ACC112 (cell line): Measurements from ENCODE around the gene MYOM3.

Experiments used
- H2AFZ ChIP-seq: fragments of 200-600 bp; sonication (generic); one replicate; pipeline ENCODE4 v1.6.0; 2017; ENCODE audit warnings: antibody characterized with exemption, low read length; ENCODE audit not compliant: unreplicated experiment
- H3K27ac ChIP-seq: fragments of 200-600 bp; sonication (generic); 2 replicates; pipeline ENCODE4 v1.5.1; 2014; ENCODE audit warnings: low read depth, mild to moderate bottlenecking, antibody characterized with exemption, low read length, moderate library complexity
- H3K27me3 ChIP-seq: fragments of 200-600 bp; sonication (generic); 2 replicates; pipeline ENCODE4 v1.6.1; 2014; ENCODE audit warnings: mild to moderate bottlenecking, antibody characterized with exemption, low read length, moderate library complexity, mixed read lengths; ENCODE audit not compliant: insufficient read depth
- H3K36me3 ChIP-seq: fragments of 200-600 bp; sonication (generic); 2 replicates; pipeline ENCODE4 v1.6.1; 2016; ENCODE audit warnings: mild to moderate bottlenecking, antibody characterized with exemption, low read length, moderate library complexity, mixed read lengths; ENCODE audit not compliant: insufficient read depth
- H3K4me1 ChIP-seq: fragments of 200-600 bp; sonication (generic); one replicate; pipeline ENCODE4 v1.6.1; 2016; ENCODE audit warnings: low read length, mixed read lengths; ENCODE audit not compliant: insufficient read depth, unreplicated experiment, control insufficient read depth
- H3K4me3 ChIP-seq: fragments of 200-600 bp; sonication (generic); 2 replicates; pipeline ENCODE4 v1.5.1; 2014; ENCODE audit warnings: mild to moderate bottlenecking, low read depth, low read length
- H3K79me2 ChIP-seq: fragments of 200-600 bp; sonication (generic); one replicate; pipeline ENCODE4 v1.6.0; 2016; ENCODE audit warnings: low read length; ENCODE audit not compliant: control insufficient read depth, unreplicated experiment, insufficient read depth

Gene MYOM3

DNA sequence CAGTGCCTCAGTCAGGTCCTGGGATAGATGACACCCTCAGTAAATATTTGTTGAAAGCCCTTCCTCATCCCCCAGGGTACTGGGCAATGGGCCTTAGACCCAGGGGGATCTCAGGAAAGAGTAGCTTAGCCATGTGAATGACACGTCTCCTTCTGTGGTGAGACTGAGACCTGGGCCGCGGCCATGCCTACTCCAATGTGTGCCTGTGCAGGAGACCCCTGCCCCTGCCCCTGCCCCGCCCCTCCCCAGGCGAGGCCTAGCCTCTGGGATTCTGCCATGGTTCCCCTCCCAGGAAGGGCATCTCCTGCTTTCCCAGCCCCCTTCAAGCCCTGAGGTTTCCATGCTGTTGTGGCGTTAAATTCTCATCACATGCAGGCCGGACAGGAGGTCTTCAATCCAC lies 7.1 kb downstream of the MYOM3 start:
- Histone ChIP-seq H3K4me1 (peaks cover 10% of the 10 kb centered on the region), H2AFZ (no peak overlapping the region), H3K36me3 (no peaks in the 10 kb centered on the region), H3K27me3 (no peaks in the 10 kb centered on the region), H3K4me3 (no peak overlapping the region), H3K79me2 (no peaks in the 10 kb centered on the region), H3K27ac (no peak overlapping the region)

DNA sequence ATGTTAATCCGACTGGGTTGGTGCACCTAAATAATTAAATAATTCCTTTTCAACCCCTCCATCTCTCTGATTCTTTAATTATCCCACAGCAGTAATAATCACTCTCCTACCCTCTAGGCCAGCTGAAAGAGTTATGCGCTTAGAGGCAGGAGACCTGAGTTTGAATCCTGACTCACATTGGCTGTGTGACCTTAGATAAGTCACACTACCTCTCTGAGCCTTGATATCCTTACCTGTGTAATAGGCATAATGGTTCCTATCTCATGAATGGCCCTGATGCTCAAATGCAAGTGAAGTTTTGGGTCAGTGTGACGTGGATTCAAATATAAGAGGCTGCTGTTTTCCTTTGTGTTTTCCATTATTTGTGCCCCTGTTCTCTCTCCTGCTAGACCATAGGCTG lies 8.1 kb downstream of the MYOM3 start:
- peaks cover 10% of the 10 kb centered on the region for H3K4me1 ChIP-seq
- H3K36me3 ChIP-seq = no peaks in the 10 kb centered on the region
- H2AFZ ChIP-seq = no peak overlapping the region
- no peaks in the 10 kb centered on the region for H3K79me2 ChIP-seq
- H3K4me3 ChIP-seq = no peak overlapping the region
- no peak overlapping the region for H3K27ac ChIP-seq
- H3K27me3 ChIP-seq = no peaks in the 10 kb centered on the region

- H2AFZ ChIP-seq = no peak overlapping the region
- no peaks in the 10 kb centered on the region for H3K36me3 ChIP-seq
- H3K79me2 ChIP-seq = no peaks in the 10 kb centered on the region
- no peak overlapping the region for H3K27ac ChIP-seq
- peaks cover 7% of the 10 kb centered on the region for H3K4me1 ChIP-seq
- H3K27me3 ChIP-seq = no peaks in the 10 kb centered on the region
- no peak overlapping the region for H3K4me3 ChIP-seq
These were observed 8.5 kb downstream of the MYOM3 start for GRCh38 chr1:24103408-24103807.

- H2AFZ ChIP-seq = no peak overlapping the region
- no peak overlapping the region for H3K27ac ChIP-seq
- peaks cover 2% of the 10 kb centered on the region for H3K4me1 ChIP-seq
- no peaks in the 10 kb centered on the region for H3K79me2 ChIP-seq
- H3K4me3 ChIP-seq = no peak overlapping the region
- no peaks in the 10 kb centered on the region for H3K36me3 ChIP-seq
- no peaks in the 10 kb centered on the region for H3K27me3 ChIP-seq
These were observed 9.0 kb downstream of the MYOM3 start for GRCh38 chr1:24102961-24103360.

GRCh38 chr1:24101796-24102586 lies 9.9 kb downstream of the MYOM3 start:
- no peak overlapping the region for H2AFZ ChIP-seq
- H3K36me3 ChIP-seq = no peaks in the 10 kb centered on the region
- no peak overlapping the region for H3K27ac ChIP-seq
- H3K27me3 ChIP-seq = no peaks in the 10 kb centered on the region
- no peak overlapping the region for H3K4me3 ChIP-seq
- no peaks in the 10 kb centered on the region for H3K79me2 ChIP-seq
- no peaks in the 10 kb centered on the region for H3K4me1 ChIP-seq

- Histone ChIP-seq H3K4me3 (no peak overlapping the region), H3K36me3 (no peaks in the 10 kb centered on the region), H3K79me2 (no peaks in the 10 kb centered on the region), H3K4me1 (no peaks in the 10 kb centered on the region), H3K27ac (no peak overlapping the region), H2AFZ (no peak overlapping the region), H3K27me3 (no peaks in the 10 kb centered on the region)
These were observed 10.8 kb downstream of the MYOM3 start for GRCh38 chr1:24100945-24101737.

- Histone ChIP-seq H3K27ac (no peak overlapping the region), H3K4me3 (no peak overlapping the region), H3K4me1 (no peaks in the 10 kb centered on the region), H3K36me3 (no peaks in the 10 kb centered on the region), H2AFZ (no peak overlapping the region), H3K27me3 (0 out of 2 replicates have a peak, but pooled peaks cover 5% of the 10 kb centered on the region), H3K79me2 (no peaks in the 10 kb centered on the region)
These were observed 12.8 kb downstream of the MYOM3 start for GRCh38 chr1:24098943-24099638.

- no peaks in the 10 kb centered on the region for H3K4me1 ChIP-seq
- H3K27ac ChIP-seq = no peak overlapping the region
- H3K36me3 ChIP-seq = no peaks in the 10 kb centered on the region
- H2AFZ ChIP-seq = no peak overlapping the region
- H3K79me2 ChIP-seq = no peaks in the 10 kb centered on the region
- H3K4me3 ChIP-seq = no peak overlapping the region
- 0 out of 2 replicates have a peak, but pooled peaks cover 5% of the 10 kb centered on the region for H3K27me3 ChIP-seq
These were observed 13.8 kb downstream of the MYOM3 start for GRCh38 chr1:24098102-24098501.

DNA sequence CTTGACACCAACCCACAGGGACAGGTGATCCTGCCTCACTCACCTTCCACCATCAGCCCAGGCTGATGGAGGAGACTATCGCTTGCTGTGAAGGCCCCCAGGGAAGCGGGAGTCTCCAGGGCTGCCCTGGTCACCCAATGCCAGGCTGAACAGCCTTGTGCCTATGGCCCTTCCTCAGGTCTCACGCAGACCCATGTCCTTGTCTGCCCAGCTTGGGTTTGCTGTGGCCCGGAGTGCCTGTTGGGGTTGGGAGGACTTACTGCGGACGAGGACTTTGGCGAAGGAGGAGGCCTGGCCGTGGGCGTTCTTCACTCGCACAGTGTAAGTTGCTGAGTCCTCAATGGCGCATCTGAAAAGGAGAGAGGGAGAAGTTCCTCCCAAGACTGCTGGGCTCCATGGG lies 14.3 kb downstream of the MYOM3 start:
- Histone ChIP-seq H3K27ac (no peak overlapping the region), H3K36me3 (no peaks in the 10 kb centered on the region), H3K79me2 (no peaks in the 10 kb centered on the region), H3K4me1 (no peaks in the 10 kb centered on the region), H3K4me3 (no peak overlapping the region), H2AFZ (no peak overlapping the region), H3K27me3 (0 out of 2 replicates have a peak, but pooled peaks cover 5% of the 10 kb centered on the region)

DNA sequence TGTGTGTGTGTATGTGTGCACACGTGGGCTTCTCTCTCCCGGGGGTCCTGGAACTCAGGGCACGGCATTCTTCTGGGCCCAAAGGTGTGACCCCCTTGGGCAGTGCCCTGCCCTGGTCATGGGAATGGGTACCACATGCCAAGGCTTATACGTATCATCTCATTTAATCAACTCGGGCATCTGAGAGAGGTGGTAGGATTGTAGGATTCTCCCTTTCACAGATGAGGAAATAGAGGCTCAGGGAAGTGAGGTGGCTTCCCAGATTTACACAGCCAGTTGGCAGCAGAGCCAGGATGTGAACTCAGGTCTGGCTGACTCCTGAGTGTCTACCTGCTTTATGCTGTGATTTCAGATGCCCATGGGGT lies 15.2 kb downstream of the MYOM3 start:
- no peak overlapping the region for H2AFZ ChIP-seq
- H3K27me3 ChIP-seq = 0 out of 2 replicates have a peak, but pooled peaks cover 5% of the 10 kb centered on the region
- no peaks in the 10 kb centered on the region for H3K36me3 ChIP-seq
- H3K79me2 ChIP-seq = no peaks in the 10 kb centered on the region
- H3K27ac ChIP-seq = no peak overlapping the region
- H3K4me3 ChIP-seq = no peak overlapping the region
- H3K4me1 ChIP-seq = no peaks in the 10 kb centered on the region
